ENCODE measurements around the gene FBXL12.
A peak's percentile ranks its signal among the peaks of the same experiment; 100 is the strongest.
"Not testable (repeated sequence)": the region's sequence is repeated elsewhere in the genome, so short reads cannot be mapped to it uniquely, and the experiment has no call there.

FBXL12 gene

GRCh38 chr19:9818734-9819595 lies at the start of gene FBXL12:
TSS of gene FBXL12 (minus strand) at chr19:9819079. CDS start at chr19:9818813, 266 bp downstream.
- DNase-seq (ENCODE audit: low spot score) = peak; percentile 99

- DNase-seq (ENCODE audit: low spot score) = peak; percentile 42
Measured at GRCh38 chr19:9865732-9866501, 47.0 kb upstream of the FBXL12 start.

GRCh38 chr19:9863759-9864158 lies 44.9 kb upstream of the FBXL12 start:
- DNase-seq (ENCODE audit: low spot score) = no peak

- DNase-seq (ENCODE audit: low spot score) = no peak
Measured at GRCh38 chr19:9862938-9863337, 44.1 kb upstream of the FBXL12 start.

GRCh38 chr19:9861503-9861902 lies 42.6 kb upstream of the FBXL12 start:
- DNase-seq (ENCODE audit: low spot score) = no peak

- no peak for DNase-seq (ENCODE audit: low spot score)
Measured at GRCh38 chr19:9860407-9860806, 41.5 kb upstream of the FBXL12 start.

GRCh38 chr19:9858766-9859165 lies 39.9 kb upstream of the FBXL12 start:
- DNase-seq (ENCODE audit: low spot score) = no peak

- no peak for DNase-seq (ENCODE audit: low spot score)
Measured at GRCh38 chr19:9857920-9858746, 39.3 kb upstream of the FBXL12 start.

GRCh38 chr19:9857076-9857721 lies 38.3 kb upstream of the FBXL12 start:
- no peak for DNase-seq (ENCODE audit: low spot score)

GRCh38 chr19:9856609-9857008 lies 37.7 kb upstream of the FBXL12 start:
- no peak for DNase-seq (ENCODE audit: low spot score)

GRCh38 chr19:9854282-9854846 lies 35.5 kb upstream of the FBXL12 start:
- DNase-seq (ENCODE audit: low spot score) = no peak

- DNase-seq (ENCODE audit: low spot score) = no peak
Measured at GRCh38 chr19:9850235-9850959, 31.5 kb upstream of the FBXL12 start.

GRCh38 chr19:9849791-9850190 lies 30.9 kb upstream of the FBXL12 start:
- DNase-seq (ENCODE audit: low spot score) = no peak

- no peak for DNase-seq (ENCODE audit: low spot score)
Measured at GRCh38 chr19:9848762-9849161, 29.9 kb upstream of the FBXL12 start.

GRCh38 chr19:9848060-9848459 lies 29.2 kb upstream of the FBXL12 start:
- DNase-seq (ENCODE audit: low spot score) = peak; percentile 22

GRCh38 chr19:9847087-9847671 lies 28.3 kb upstream of the FBXL12 start:
- peak; percentile 48 for DNase-seq (ENCODE audit: low spot score)

GRCh38 chr19:9843626-9844273 lies 24.9 kb upstream of the FBXL12 start:
- DNase-seq (ENCODE audit: low spot score) = not testable (repeated sequence)

- DNase-seq (ENCODE audit: low spot score) = no peak
Measured at GRCh38 chr19:9842834-9843625, 24.2 kb upstream of the FBXL12 start.

GRCh38 chr19:9839415-9839814 lies 20.5 kb upstream of the FBXL12 start:
- no peak for DNase-seq (ENCODE audit: low spot score)
